PC-9 (cell line): ENCODE data around the gene CEP350.

Experiments
- EZH2 ChIP-seq: fragments of 200-600 bp; sonication (generic); IDR thresholded peaks from 2 replicates; pipeline ENCODE4 v1.8.0; 2017; ENCODE audit warnings: antibody characterized with exemption, low read depth
- TF ChIP-seq, protein P1 (sequence below): fragments of 200-600 bp; sonication (generic); conservative IDR thresholded peaks from 2 replicates; pipeline ENCODE4 v1.6.1; 2017; ENCODE audit warnings: mixed run types, antibody characterized with exemption, mild to moderate bottlenecking, moderate library complexity

DNA sequence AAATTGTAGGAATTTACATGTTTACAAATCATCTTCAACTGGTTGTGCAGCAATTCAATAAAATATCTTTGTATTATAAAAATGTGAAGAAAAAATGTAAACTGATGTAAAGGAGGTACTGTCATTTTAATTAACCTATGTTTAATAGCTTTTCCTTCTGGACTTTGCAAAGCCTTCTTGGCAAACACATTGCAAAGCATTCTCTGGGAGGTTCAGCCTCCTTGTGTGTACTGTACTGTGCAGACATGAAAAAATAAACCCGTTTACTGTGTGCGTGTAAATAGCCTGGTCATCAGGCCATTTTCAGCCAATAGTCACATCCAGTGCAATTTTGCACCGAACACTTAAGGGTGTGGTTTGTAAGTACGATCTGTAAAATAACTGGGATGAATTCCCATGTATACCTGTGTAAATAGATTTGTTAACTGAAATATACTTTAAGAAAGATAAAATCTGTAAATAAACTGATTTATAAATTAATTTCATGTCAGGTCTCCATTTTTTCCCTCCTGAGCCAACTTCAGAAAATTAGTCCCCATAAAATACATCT lies 159.9 kb downstream of the CEP350 start:
- TF ChIP-seq, protein P1, sequence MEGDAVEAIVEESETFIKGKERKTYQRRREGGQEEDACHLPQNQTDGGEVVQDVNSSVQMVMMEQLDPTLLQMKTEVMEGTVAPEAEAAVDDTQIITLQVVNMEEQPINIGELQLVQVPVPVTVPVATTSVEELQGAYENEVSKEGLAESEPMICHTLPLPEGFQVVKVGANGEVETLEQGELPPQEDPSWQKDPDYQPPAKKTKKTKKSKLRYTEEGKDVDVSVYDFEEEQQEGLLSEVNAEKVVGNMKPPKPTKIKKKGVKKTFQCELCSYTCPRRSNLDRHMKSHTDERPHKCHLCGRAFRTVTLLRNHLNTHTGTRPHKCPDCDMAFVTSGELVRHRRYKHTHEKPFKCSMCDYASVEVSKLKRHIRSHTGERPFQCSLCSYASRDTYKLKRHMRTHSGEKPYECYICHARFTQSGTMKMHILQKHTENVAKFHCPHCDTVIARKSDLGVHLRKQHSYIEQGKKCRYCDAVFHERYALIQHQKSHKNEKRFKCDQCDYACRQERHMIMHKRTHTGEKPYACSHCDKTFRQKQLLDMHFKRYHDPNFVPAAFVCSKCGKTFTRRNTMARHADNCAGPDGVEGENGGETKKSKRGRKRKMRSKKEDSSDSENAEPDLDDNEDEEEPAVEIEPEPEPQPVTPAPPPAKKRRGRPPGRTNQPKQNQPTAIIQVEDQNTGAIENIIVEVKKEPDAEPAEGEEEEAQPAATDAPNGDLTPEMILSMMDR: no peak
- TF ChIP-seq EZH2: no peak
